Stomach (tissue), 4 donors: ENCODE data around the gene PHACTR3.

Experiments
- CTCF ChIP-seq, 7 experiments: fragments of 450-650 bp in 4 of 7; fragments of 200-600 bp in 3 of 7; sonication (generic) in 3 of 7; IDR thresholded peaks; one replicate each; pipeline ENCODE4 v1.5.1; 2016 to 2019; ENCODE audit warnings: antibody characterized with exemption in 7 of 7, control low read depth in 2 of 7, mild to moderate bottlenecking in 1 of 7
- POLR2A ChIP-seq, 4 donors: fragments of 450-650 bp; IDR thresholded peaks; one replicate each; pipeline ENCODE4 v1.6.1; 2016; ENCODE audit warnings: antibody characterized with exemption in 4 of 4, control low read depth in 2 of 4, mild to moderate bottlenecking in 1 of 4, moderate library complexity in 1 of 4
- POLR2AphosphoS5 ChIP-seq, 3 donors: sonication (generic); formaldehyde crosslinking; IDR thresholded peaks; one replicate each; pipeline ENCODE4 v1.6.1; 2016; ENCODE audit warnings: antibody characterized with exemption in 3 of 3

DNA sequence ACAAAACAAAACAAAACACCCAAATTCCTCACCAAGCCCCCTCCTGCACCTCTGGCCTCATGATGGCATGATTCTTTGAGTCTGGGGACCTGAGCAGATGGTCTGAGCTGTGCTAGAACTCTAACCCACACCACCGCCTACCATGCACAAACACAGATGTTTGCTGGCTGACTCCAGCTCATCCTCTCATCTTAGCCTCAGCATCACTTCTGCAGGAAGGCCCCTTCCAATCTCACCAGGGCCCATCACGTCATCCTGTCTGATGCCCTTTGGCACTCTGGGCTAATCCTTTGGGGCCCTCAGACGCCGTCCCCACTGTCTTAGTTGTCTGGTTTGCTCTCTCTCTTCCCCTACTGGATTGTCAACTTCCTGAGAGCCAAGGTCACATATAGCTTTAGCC, 85.8 kb downstream of the PHACTR3 start:
- no peak for TF ChIP-seq CTCF (IDR thresholded peaks at IDR 0.05)
- TF ChIP-seq POLR2AphosphoS5 (IDR thresholded peaks at IDR 0.05), result no peak
- TF ChIP-seq POLR2A (IDR thresholded peaks at IDR 0.05), result no peak
